ENCODE measurements around the gene MARK3. TPM values are rescaled to one million over a fixed set of nuclear protein-coding genes. Genes with fewer than 3 reads are reported as not detected.

The MARK3 gene
- polyA plus RNA-seq, 3 donors = 29.3 to 163 (median 44.7) TPM

- Mint-ChIP-seq H3K27me3 (ENCODE audit: low read depth in 3 of 3) (peaks cover 2 to 32% (median 9%) of the 10 kb centered on the region in 3 donors), H3K36me3 (no peaks in the 10 kb centered on the region), H3K4me3 (no peak overlapping the region), H3K9me3 (no peaks in the 10 kb centered on the region), H3K4me1 (no peaks in the 10 kb centered on the region), H3K27ac (no peak overlapping the region)
- Histone ChIP-seq H3K27ac (ENCODE audit: low read depth in 1 of 2, low read length in 2 of 2) (no peak overlapping the region), H3K9me3 (replicated peaks in 1 of 2; ENCODE audit: control insufficient read depth in 1 of 2, insufficient read depth in 1 of 2, low read length in 2 of 2) (no peaks in the 10 kb centered on the region), H3K36me3 (replicated peaks in 1 of 2; ENCODE audit: control insufficient read depth in 1 of 2, insufficient read depth in 2 of 2, low read length in 2 of 2) (no peaks in the 10 kb centered on the region), H3K9ac (ENCODE audit: insufficient read depth, low read length, poor library complexity, severe bottlenecking) (no peak overlapping the region), H3K79me2 (ENCODE audit: insufficient read depth, low read length) (no peaks in the 10 kb centered on the region), H3K27me3 (ENCODE audit: control insufficient read depth in 2 of 2, insufficient read depth in 2 of 2, low read length in 2 of 2) (peaks cover 0 to 3% of the 10 kb centered on the region in 2 donors), H4K20me1 (ENCODE audit: insufficient read depth, low read length) (peaks cover 20% of the 10 kb centered on the region), H3K4me2 (replicated peaks; ENCODE audit: extremely low read depth, low read length, poor library complexity, severe bottlenecking) (no peak overlapping the region), H3K4me1 (ENCODE audit: control insufficient read depth in 1 of 2, insufficient read depth in 2 of 2, low read length in 2 of 2) (no peaks in the 10 kb centered on the region), H2AFZ (ENCODE audit: insufficient read depth, low read depth, low read length, poor library complexity, severe bottlenecking) (no peak overlapping the region), H3K4me3 (replicated peaks in 1 of 3; ENCODE audit: low read depth in 2 of 3, low read length in 3 of 3) (no peak overlapping the region)
- no peak for TF ChIP-seq CTCF (IDR thresholded peaks at IDR 0.05)
- 88% methylated on average over 18 of the region's 19 CpGs for WGBS (ENCODE audit: insufficient coverage)
- intact Hi-C loops (cut with micrococcal nuclease) = no loop called here
- no peak for DNase-seq
These were observed 158.6 kb downstream of the MARK3 start for GRCh38 chr14:103543721-103544387.

GRCh38 chr14:103544388-103545218 lies 159.4 kb downstream of the MARK3 start:
- Mint-ChIP-seq H3K36me3 (no peaks in the 10 kb centered on the region), H3K27me3 (ENCODE audit: low read depth in 3 of 3) (peaks cover 2 to 25% (median 3%) of the 10 kb centered on the region in 3 donors), H3K4me1 (no peaks in the 10 kb centered on the region), H3K27ac (no peak overlapping the region), H3K4me3 (no peak overlapping the region), H3K9me3 (no peaks in the 10 kb centered on the region)
- no peak for DNase-seq
- no peak overlapping the region for H3K9ac ChIP-seq (ENCODE audit: insufficient read depth, low read length, poor library complexity, severe bottlenecking)
- no peaks in the 10 kb centered on the region for H3K27me3 ChIP-seq (ENCODE audit: control insufficient read depth in 2 of 2, insufficient read depth in 2 of 2, low read length in 2 of 2)
- no peaks in the 10 kb centered on the region for H3K4me1 ChIP-seq (ENCODE audit: control insufficient read depth in 1 of 2, insufficient read depth in 2 of 2, low read length in 2 of 2)
- no peak overlapping the region for H3K4me3 ChIP-seq (replicated peaks in 1 of 3; ENCODE audit: low read depth in 2 of 3, low read length in 3 of 3)
- intact Hi-C loops (cut with micrococcal nuclease) = loop anchor here in 1 of 2 donors (5.0 kb wide), 1 partner anchor 42 kb away; no protein-coding TSS in a partner anchor
- peaks cover 20% of the 10 kb centered on the region for H4K20me1 ChIP-seq (ENCODE audit: insufficient read depth, low read length)
- H3K4me2 ChIP-seq (replicated peaks; ENCODE audit: extremely low read depth, low read length, poor library complexity, severe bottlenecking) = no peak overlapping the region
- no peaks in the 10 kb centered on the region for H3K79me2 ChIP-seq (ENCODE audit: insufficient read depth, low read length)
- no peak for TF ChIP-seq CTCF (IDR thresholded peaks at IDR 0.05)
- no peak overlapping the region for H2AFZ ChIP-seq (ENCODE audit: insufficient read depth, low read depth, low read length, poor library complexity, severe bottlenecking)
- no peaks in the 10 kb centered on the region for H3K9me3 ChIP-seq (replicated peaks in 1 of 2; ENCODE audit: control insufficient read depth in 1 of 2, insufficient read depth in 1 of 2, low read length in 2 of 2)
- no peak overlapping the region for H3K27ac ChIP-seq (ENCODE audit: low read depth in 1 of 2, low read length in 2 of 2)
- WGBS (ENCODE audit: insufficient coverage) = 80% methylated on average over 33 of the region's 35 CpGs
- H3K36me3 ChIP-seq (replicated peaks in 1 of 2; ENCODE audit: control insufficient read depth in 1 of 2, insufficient read depth in 2 of 2, low read length in 2 of 2) = no peaks in the 10 kb centered on the region

Data from CD14-positive monocyte (primary cell).